PC-3 (cell line): ENCODE data around the gene LNX2. TPM values are rescaled to one million over a fixed set of nuclear protein-coding genes. Genes with fewer than 3 reads are reported as not detected.

ENCODE experiments used
- ATAC-seq: fragments of 200-7000 bp; cut with Tn5 transposase; 2 replicates; pipeline ENCODE4 v1.9.1; 2020; ENCODE audit warnings: mild to moderate bottlenecking, moderate library complexity
- BruUV-seq: library from RNA; stranded (reverse); fragments of 400-500 nt; replicated peaks from 2 replicates; lab custom pipeline; 2021; lab: Mats Ljungman, UMichigan
- CTCF ChIA-PET: fragments of 300-600 bp; sonication (Branson Sonifier 250); formaldehyde crosslinking; loops from one replicate; lab custom pipeline; 2022; ENCODE audit warnings: antibody characterized with exemption; lab: Charles Lee
- POLR2A ChIA-PET: fragments of 300-600 bp; sonication (Branson Sonifier 250); formaldehyde crosslinking; loops from one replicate; lab custom pipeline; 2022; ENCODE audit warnings: antibody characterized with exemption; ENCODE audit not compliant: unreplicated experiment; lab: Charles Lee
- DNase-seq: peaks from one replicate; pipeline ENCODE4 v3.0.0-alpha.2; 2015
- H2AFZ ChIP-seq: fragments of 300-600 bp; sonication (generic); 2 replicates; pipeline ENCODE4 v1.6.0; 2016; ENCODE audit warnings: antibody characterized with exemption, low read length
- H3F3A ChIP-seq: fragments of 300-600 bp; sonication (generic); one replicate; pipeline ENCODE4 v1.6.0; 2017; ENCODE audit warnings: antibody characterized with exemption, low read length, control low read depth, mild to moderate bottlenecking; ENCODE audit not compliant: unreplicated experiment
- H3K27ac ChIP-seq: fragments of 300-600 bp; sonication (generic); 2 replicates; pipeline ENCODE4 v1.5.1; 2016; ENCODE audit warnings: mild to moderate bottlenecking, low read length
- H3K27me3 ChIP-seq: fragments of 300-600 bp; sonication (generic); 2 replicates; pipeline ENCODE4 v1.6.1; 2016; ENCODE audit warnings: low read length, mixed read lengths
- H3K36me3 ChIP-seq: fragments of 300-600 bp; sonication (generic); 2 replicates; pipeline ENCODE4 v1.6.1; 2016; ENCODE audit warnings: low read depth, mixed run types, low read length, mixed read lengths
- H3K4me1 ChIP-seq: fragments of 300-600 bp; sonication (generic); 2 replicates; pipeline ENCODE4 v1.5.1; 2016; ENCODE audit warnings: low read length; ENCODE audit not compliant: insufficient read depth
- H3K4me2 ChIP-seq: fragments of 300-600 bp; sonication (generic); 2 replicates; pipeline ENCODE4 v1.6.0; 2016; ENCODE audit warnings: low read length
- H3K4me3 ChIP-seq: fragments of 300-600 bp; sonication (generic); 2 replicates; pipeline ENCODE4 v1.5.1; 2016; ENCODE audit warnings: mild to moderate bottlenecking, low read length, mixed read lengths
- H3K79me2 ChIP-seq: fragments of 300-600 bp; sonication (generic); 2 replicates; pipeline ENCODE4 v1.6.1; 2017; ENCODE audit warnings: low read length, mixed read lengths
- H3K9ac ChIP-seq: fragments of 300-600 bp; sonication (generic); 2 replicates; pipeline ENCODE4 v1.6.0; 2016; ENCODE audit warnings: mild to moderate bottlenecking, low read length
- H3K9me2 ChIP-seq: fragments of 300-600 bp; sonication (generic); replicated peaks from 2 replicates; pipeline ENCODE4 v1.6.1; 2016; ENCODE audit warnings: mixed run types, low read length, mixed read lengths
- H3K9me3 ChIP-seq: fragments of 300-600 bp; sonication (generic); 2 replicates; pipeline ENCODE4 v1.6.1; 2016; ENCODE audit warnings: low read length, mixed read lengths
- H4K20me1 ChIP-seq: fragments of 300-600 bp; sonication (generic); 2 replicates; pipeline ENCODE4 v1.6.1; 2016; ENCODE audit warnings: low read length, mixed read lengths
- CTCF ChIP-seq: fragments of 300-600 bp; sonication (generic); conservative IDR thresholded peaks from 2 replicates; pipeline ENCODE4 v1.5.1; 2017; ENCODE audit warnings: antibody characterized with exemption, low read depth, mild to moderate bottlenecking, low read length
- EZH2 ChIP-seq: fragments of 300-600 bp; sonication (generic); IDR thresholded peaks from one replicate; pipeline ENCODE4 v1.6.1; 2017; ENCODE audit warnings: antibody characterized with exemption, mild to moderate bottlenecking, low read length; ENCODE audit not compliant: unreplicated experiment
- EZH2phosphoT487 ChIP-seq: fragments of 300-600 bp; sonication (generic); IDR thresholded peaks from 2 replicates; pipeline ENCODE4 v1.6.1; 2018; ENCODE audit warnings: mild to moderate bottlenecking, antibody characterized with exemption, low read length, borderline replicate concordance
- intact Hi-C: fragments of 100-400 bp; cut with micrococcal nuclease; formaldehyde crosslinking; loops from 2 replicates; pipeline ENCODE4 v1.9.0; 2023
- total RNA-seq: library from RNA; depleted of rRNA; stranded (reverse); fragments of >200 nt; gene quantifications from 2 replicates; pipeline ENCODE4 v1.2.3, GENCODE V29; 2014

LNX2 gene
- total RNA-seq, 1 experiment from 2014 or later, result 6.0 TPM

DNA sequence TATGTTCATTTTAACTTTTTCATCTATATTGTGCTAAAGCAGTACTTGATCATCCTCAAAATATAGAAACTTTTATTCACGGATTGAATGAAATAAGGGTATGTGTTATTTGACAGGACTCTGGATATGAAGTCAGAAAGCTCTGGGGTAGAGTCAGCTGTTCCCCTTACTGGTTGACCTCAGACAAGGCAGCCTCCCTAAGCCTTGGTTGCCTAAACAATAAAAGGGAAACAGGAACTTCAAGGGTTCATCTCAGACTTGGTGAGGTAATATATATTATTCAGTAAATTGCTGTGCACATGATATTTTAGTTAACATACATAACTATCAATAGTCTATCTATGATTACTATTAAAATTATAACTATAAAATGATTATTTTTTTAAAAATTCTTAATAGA is 14.9 kb upstream of the LNX2 start:
- Histone ChIP-seq H3K4me2 (no peak overlapping the region), H3F3A (no peaks in the 10 kb centered on the region), H4K20me1 (no peaks in the 10 kb centered on the region), H3K4me3 (no peak overlapping the region), H3K9me3 (no peaks in the 10 kb centered on the region), H3K9ac (no peak overlapping the region), H3K79me2 (peaks cover 28% of the 10 kb centered on the region), H3K9me2 (no peaks in the 10 kb centered on the region), H3K27ac (no peak overlapping the region), H3K36me3 (no peaks in the 10 kb centered on the region), H2AFZ (no peak overlapping the region), H3K4me1 (no peaks in the 10 kb centered on the region), H3K27me3 (no peaks in the 10 kb centered on the region)
- DNase-seq, result no peak
- BruUV-seq, result no TSS peak
- CTCF ChIA-PET, result no interaction called here
- no peak for ATAC-seq
- POLR2A ChIA-PET, result no interaction called here
- intact Hi-C loops, result no loop called here
- TF ChIP-seq EZH2 (no peak), EZH2phosphoT487 (no peak), CTCF (no peak)

GRCh38 chr13:27634791-27635190 is 14.5 kb upstream of the LNX2 start:
- H3F3A ChIP-seq, result no peaks in the 10 kb centered on the region
- POLR2A ChIA-PET, result no interaction called here
- DNase-seq, result no peak
- TF ChIP-seq EZH2 (no peak), EZH2phosphoT487 (no peak)
- no TSS peak for BruUV-seq
- H3K27ac ChIP-seq, result no peak overlapping the region
- no peak overlapping the region for H3K4me3 ChIP-seq
- no peak for ATAC-seq
- H3K9me3 ChIP-seq, result no peaks in the 10 kb centered on the region
- H3K9ac ChIP-seq, result no peak overlapping the region
- H3K27me3 ChIP-seq, result no peaks in the 10 kb centered on the region
- no peaks in the 10 kb centered on the region for H4K20me1 ChIP-seq
- H3K4me2 ChIP-seq, result no peak overlapping the region
- no peak overlapping the region for H2AFZ ChIP-seq
- no peaks in the 10 kb centered on the region for H3K36me3 ChIP-seq
- CTCF ChIA-PET, result no interaction called here
- intact Hi-C loops, result no loop called here
- no peaks in the 10 kb centered on the region for H3K9me2 ChIP-seq
- H3K79me2 ChIP-seq, result peaks cover 26% of the 10 kb centered on the region
- H3K4me1 ChIP-seq, result no peaks in the 10 kb centered on the region

DNA sequence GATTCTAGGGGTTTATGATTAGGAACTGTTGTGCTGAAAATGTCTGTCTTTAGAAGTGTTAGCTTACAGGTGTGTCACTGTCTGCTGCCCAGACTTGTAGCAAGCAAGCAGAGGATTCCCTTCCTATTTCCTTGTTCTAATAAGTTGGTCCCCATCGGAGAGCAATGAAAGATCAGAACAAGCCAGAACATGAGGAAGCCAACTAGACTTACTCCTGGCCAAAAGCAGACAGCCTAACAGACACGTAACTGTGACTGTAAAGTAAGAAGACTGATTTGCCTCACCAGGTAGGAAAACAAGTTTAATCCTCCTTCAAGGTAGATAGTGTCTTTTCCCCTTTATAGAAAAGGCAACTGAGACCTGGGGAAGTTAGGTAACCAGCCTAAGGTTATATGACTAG is 13.9 kb upstream of the LNX2 start:
- TF ChIP-seq CTCF, result no peak
- no peak for TF ChIP-seq EZH2phosphoT487
- TF ChIP-seq EZH2, result no peak
- Histone ChIP-seq H3K9ac (no peak overlapping the region), H2AFZ (no peak overlapping the region), H3K9me2 (no peaks in the 10 kb centered on the region), H3F3A (no peaks in the 10 kb centered on the region), H3K79me2 (peaks cover 24% of the 10 kb centered on the region), H3K4me2 (no peak overlapping the region), H3K27ac (no peak overlapping the region), H4K20me1 (no peaks in the 10 kb centered on the region), H3K4me3 (no peak overlapping the region), H3K36me3 (no peaks in the 10 kb centered on the region), H3K4me1 (no peaks in the 10 kb centered on the region), H3K27me3 (no peaks in the 10 kb centered on the region), H3K9me3 (no peaks in the 10 kb centered on the region)
- ChIA-PET POLR2A (no interaction called here), CTCF (no interaction called here)
- BruUV-seq, result no TSS peak
- ATAC-seq (no peak), DNase-seq (no peak)
- intact Hi-C loops, result no loop called here
